Measurements from ENCODE around the gene FMNL2.

The FMNL2 gene

GRCh38 chr2:152467677-152468410, 132.9 kb downstream of the FMNL2 start:
- no peaks in the 10 kb centered on the region for H4K20me1 ChIP-seq (ENCODE audit: insufficient read depth, low read length)
- H3K9me2 ChIP-seq (replicated peaks; ENCODE audit: insufficient read depth, low read length), result no peaks in the 10 kb centered on the region
- peak overlapping the region; percentile 39; the same call in 1 of the 2 replicates for H3K27ac ChIP-seq (ENCODE audit: low read length)
- no peaks in the 10 kb centered on the region for H3K27me3 ChIP-seq (replicated peaks; ENCODE audit: insufficient read depth, low read length)
- no peaks in the 10 kb centered on the region for H3K9me3 ChIP-seq (replicated peaks; ENCODE audit: insufficient read depth, low read length)
- no peaks in the 10 kb centered on the region for H3K79me2 ChIP-seq (ENCODE audit: low read length)
- TF ChIP-seq EZH2 (optimal IDR thresholded peaks at IDR 0.05; ENCODE audit: low read depth, low read length) (no peak), CTCF (IDR thresholded peaks at IDR 0.05; ENCODE audit: low read length) (no peak), EZH2phosphoT487 (IDR thresholded peaks at IDR 0.05; ENCODE audit: low read length) (no peak)
- H3F3A ChIP-seq (ENCODE audit: insufficient read depth, low read length), result no peaks in the 10 kb centered on the region
- DNase-seq, result no peak
- H3K9ac ChIP-seq (ENCODE audit: low read length), result peak overlapping the region; percentile 28; the same call in 1 of the 2 replicates
- peak overlapping the region; percentile 8 for H2AFZ ChIP-seq (ENCODE audit: low read length)
- H3K4me3 ChIP-seq (ENCODE audit: low read length), result 0 out of 2 replicates have a peak overlapping the region, but pooled peaks have one; percentile 4
- peaks cover 35% of the 10 kb centered on the region for H3K4me1 ChIP-seq (ENCODE audit: low read length)
- H3K4me2 ChIP-seq (ENCODE audit: low read depth, low read length), result peak overlapping the region; percentile 72; the same call in 1 of the 2 replicates
- no peaks in the 10 kb centered on the region for H3K36me3 ChIP-seq (replicated peaks; ENCODE audit: insufficient read depth, low read length)

GRCh38 chr2:152468899-152469692, 134.1 kb downstream of the FMNL2 start:
- H2AFZ ChIP-seq (ENCODE audit: low read length), result peak overlapping the region; percentile 66
- peak; percentile 14 for DNase-seq
- H3K9me2 ChIP-seq (replicated peaks; ENCODE audit: insufficient read depth, low read length), result no peaks in the 10 kb centered on the region
- no peak overlapping the region; the same call in 1 of the 2 replicates for H3K27ac ChIP-seq (ENCODE audit: low read length)
- peak overlapping the region; percentile 37 for H3K4me3 ChIP-seq (ENCODE audit: low read length)
- no peaks in the 10 kb centered on the region for H3K79me2 ChIP-seq (ENCODE audit: low read length)
- TF ChIP-seq EZH2 (optimal IDR thresholded peaks at IDR 0.05; ENCODE audit: low read depth, low read length), result no peak
- TF ChIP-seq CTCF (IDR thresholded peaks at IDR 0.05; ENCODE audit: low read length), result no peak
- no peak for TF ChIP-seq EZH2phosphoT487 (IDR thresholded peaks at IDR 0.05; ENCODE audit: low read length)
- H3K27me3 ChIP-seq (replicated peaks; ENCODE audit: insufficient read depth, low read length), result no peaks in the 10 kb centered on the region
- H3K9ac ChIP-seq (ENCODE audit: low read length), result peak overlapping the region; percentile 21; the same call in 1 of the 2 replicates
- no peaks in the 10 kb centered on the region for H3K36me3 ChIP-seq (replicated peaks; ENCODE audit: insufficient read depth, low read length)
- no peaks in the 10 kb centered on the region for H3F3A ChIP-seq (ENCODE audit: insufficient read depth, low read length)
- H3K4me2 ChIP-seq (ENCODE audit: low read depth, low read length), result peak overlapping the region; percentile 79
- H3K4me1 ChIP-seq (ENCODE audit: low read length), result peaks cover 35% of the 10 kb centered on the region
- H3K9me3 ChIP-seq (replicated peaks; ENCODE audit: insufficient read depth, low read length), result no peaks in the 10 kb centered on the region
- no peaks in the 10 kb centered on the region for H4K20me1 ChIP-seq (ENCODE audit: insufficient read depth, low read length)

- Histone ChIP-seq H4K20me1 (ENCODE audit: insufficient read depth, low read length) (no peaks in the 10 kb centered on the region), H3K27me3 (replicated peaks; ENCODE audit: insufficient read depth, low read length) (no peaks in the 10 kb centered on the region), H3K4me2 (ENCODE audit: low read depth, low read length) (no peak overlapping the region), H3K4me1 (ENCODE audit: low read length) (peaks cover 32% of the 10 kb centered on the region), H3K27ac (ENCODE audit: low read length) (no peak overlapping the region), H3K79me2 (ENCODE audit: low read length) (no peaks in the 10 kb centered on the region), H3K9ac (ENCODE audit: low read length) (no peak overlapping the region), H3F3A (ENCODE audit: insufficient read depth, low read length) (no peaks in the 10 kb centered on the region), H3K9me2 (replicated peaks; ENCODE audit: insufficient read depth, low read length) (no peaks in the 10 kb centered on the region), H2AFZ (ENCODE audit: low read length) (no peak overlapping the region), H3K9me3 (replicated peaks; ENCODE audit: insufficient read depth, low read length) (no peaks in the 10 kb centered on the region), H3K4me3 (ENCODE audit: low read length) (no peak overlapping the region), H3K36me3 (replicated peaks; ENCODE audit: insufficient read depth, low read length) (no peaks in the 10 kb centered on the region)
- DNase-seq, result no peak
- TF ChIP-seq CTCF (IDR thresholded peaks at IDR 0.05; ENCODE audit: low read length), result no peak
- TF ChIP-seq EZH2 (optimal IDR thresholded peaks at IDR 0.05; ENCODE audit: low read depth, low read length), result no peak
- TF ChIP-seq EZH2phosphoT487 (IDR thresholded peaks at IDR 0.05; ENCODE audit: low read length), result no peak
Measured at GRCh38 chr2:152470861-152471854, 136.2 kb downstream of the FMNL2 start.

All from MM.1S (cell line).